OCI-LY7 (cell line): ENCODE results near the gene SASH1. TPM values are rescaled to one million over a fixed set of nuclear protein-coding genes. Genes with fewer than 3 reads are reported as not detected.

Experiments used
- BruUV-seq: library from RNA; stranded (reverse); fragments of 400-500 nt; replicated peaks from 2 replicates; lab custom pipeline; 2021; lab: Mats Ljungman, UMichigan
- CTCF ChIA-PET: fragments of 300-600 bp; sonication (Branson Sonifier 250); formaldehyde crosslinking; loops from one replicate; lab custom pipeline; 2022; ENCODE audit warnings: antibody characterized with exemption; ENCODE audit not compliant: unreplicated experiment; lab: Charles Lee
- POLR2A ChIA-PET: fragments of 300-600 bp; sonication (Branson Sonifier 250); formaldehyde crosslinking; loops from one replicate; lab custom pipeline; 2022; ENCODE audit warnings: antibody characterized with exemption; lab: Charles Lee
- DNase-seq: peaks from one replicate; pipeline ENCODE4 v3.0.0-alpha.2; 2015; ENCODE audit warnings: low spot score
- H2AFZ ChIP-seq: fragments of 200-600 bp; sonication (generic), shearing (Covaris generic); 2 replicates; pipeline ENCODE4 v1.6.1; 2014; ENCODE audit warnings: mild to moderate bottlenecking, antibody characterized with exemption, low read length, moderate library complexity
- H3K27ac ChIP-seq: fragments of 200-600 bp; sonication (generic); 2 replicates; pipeline ENCODE4 v1.5.1; 2014; ENCODE audit warnings: mixed run types, low read depth, mild to moderate bottlenecking, moderate library complexity, low read length, inconsistent platforms; ENCODE audit not compliant: poor library complexity, severe bottlenecking
- H3K36me3 ChIP-seq: fragments of 200-600 bp; sonication (generic); 2 replicates; pipeline ENCODE4 v1.6.1; 2014; ENCODE audit warnings: mild to moderate bottlenecking, antibody characterized with exemption, low read length, moderate library complexity, mixed read lengths; ENCODE audit not compliant: insufficient read depth
- H3K4me1 ChIP-seq: fragments of 200-600 bp; sonication (generic); 2 replicates; pipeline ENCODE4 v1.5.1; 2014; ENCODE audit warnings: mild to moderate bottlenecking, low read length; ENCODE audit not compliant: insufficient read depth, poor library complexity, severe bottlenecking
- H3K4me2 ChIP-seq: fragments of 200-600 bp; sonication (generic); 2 replicates; pipeline ENCODE4 v1.6.1; 2014; ENCODE audit warnings: mild to moderate bottlenecking, low read length
- H3K4me3 ChIP-seq: fragments of 200-600 bp; sonication (generic); 2 replicates; pipeline ENCODE4 v1.5.1; 2014; ENCODE audit warnings: mild to moderate bottlenecking, low read depth, low read length; ENCODE audit not compliant: poor library complexity, severe bottlenecking
- H3K79me2 ChIP-seq: fragments of 200-600 bp; sonication (generic); 2 replicates; pipeline ENCODE4 v1.6.1; 2016; ENCODE audit warnings: low read depth, mild to moderate bottlenecking, low read length, moderate library complexity, mixed read lengths; ENCODE audit not compliant: insufficient read depth
- H3K9me2 ChIP-seq: fragments of 200-600 bp; sonication (generic); 2 replicates; pipeline ENCODE4 v1.6.1; 2016; ENCODE audit warnings: mild to moderate bottlenecking, low read length, mixed read lengths; ENCODE audit not compliant: insufficient read depth
- H3K9me3 ChIP-seq: fragments of 200-600 bp; sonication (generic); 2 replicates; pipeline ENCODE4 v1.6.1; 2014; ENCODE audit warnings: mild to moderate bottlenecking, mixed run types, low read length, mixed read lengths
- H4K20me1 ChIP-seq: fragments of 200-600 bp; sonication (generic); 2 replicates; pipeline ENCODE4 v1.6.1; 2014; ENCODE audit warnings: mild to moderate bottlenecking, antibody characterized with exemption, low read length, moderate library complexity, mixed read lengths; ENCODE audit not compliant: insufficient read depth
- EZH2phosphoT487 ChIP-seq: fragments of 200-600 bp; sonication (generic); IDR thresholded peaks from 2 replicates; pipeline ENCODE4 v1.6.1; 2018; ENCODE audit warnings: low read depth, borderline replicate concordance, mild to moderate bottlenecking, mixed run types, antibody characterized with exemption, low read length, moderate library complexity, mixed read lengths
- intact Hi-C: fragments of 100-400 bp; cut with micrococcal nuclease; formaldehyde crosslinking; loops from one replicate; pipeline ENCODE4 v1.10.0; 2022; ENCODE audit not compliant: unreplicated experiment
- total RNA-seq, 2 experiments: library from RNA; depleted of rRNA in 1 of 2; stranded (reverse); fragments of >200 nt in 1 of 2; shearing (Covaris generic) in 1 of 2; gene quantifications; 2 replicates each; pipeline ENCODE4 v1.2.3, GENCODE V29; 2014 to 2022
- TF ChIP-seq, protein P1 (sequence below): fragments of 200-600 bp; sonication (generic); conservative IDR thresholded peaks from 2 replicates; pipeline ENCODE4 v1.5.1; 2014; ENCODE audit warnings: mild to moderate bottlenecking, antibody characterized with exemption, low read length, moderate library complexity, mixed read lengths

SASH1 gene
- total RNA-seq, 2 experiments from 2014 or later: not detected

DNA sequence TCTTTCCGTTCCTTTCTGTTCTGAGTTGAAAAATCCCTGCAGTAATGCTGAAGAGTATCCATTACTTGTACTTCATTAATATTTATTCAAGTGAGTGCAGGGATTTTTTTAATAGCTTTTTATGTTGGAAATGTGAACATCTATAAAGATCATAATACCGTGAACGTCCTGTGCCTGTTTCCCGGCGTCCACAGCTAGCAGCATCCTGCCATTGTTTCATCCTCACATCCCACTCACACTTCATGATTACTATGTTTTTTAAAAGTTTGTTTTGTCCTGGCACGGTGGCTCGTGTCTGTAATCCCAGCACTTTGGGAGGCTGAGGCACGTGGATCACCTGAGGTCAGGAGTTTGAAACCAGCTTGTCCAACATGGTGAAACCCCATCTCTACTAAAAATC lies 54.3 kb downstream of the SASH1 start:
- H3K79me2 ChIP-seq: no peaks in the 10 kb centered on the region
- H3K4me2 ChIP-seq: no peak overlapping the region
- no peak for DNase-seq

DNA sequence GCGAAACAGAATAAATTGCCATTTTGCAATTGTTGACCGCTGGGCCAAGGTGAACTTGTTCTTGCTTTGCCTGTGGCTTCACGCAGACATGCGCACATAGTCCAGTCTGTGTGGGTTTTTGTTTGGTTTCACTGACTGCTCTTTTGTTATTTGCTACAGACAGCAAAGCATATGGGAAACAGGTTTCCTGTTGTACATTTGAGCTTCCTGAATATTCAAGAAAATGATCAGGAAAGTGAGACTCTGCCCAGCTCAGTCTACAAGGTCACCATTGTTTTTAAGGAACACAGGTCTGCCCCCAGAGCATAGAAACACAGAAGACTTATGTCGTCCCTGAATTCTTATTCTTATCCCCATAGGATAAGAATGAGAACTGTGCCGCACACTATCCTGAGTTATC lies 55.6 kb downstream of the SASH1 start:
- no peak overlapping the region for H2AFZ ChIP-seq
- H3K4me2 ChIP-seq: no peak overlapping the region
- no peaks in the 10 kb centered on the region for H3K36me3 ChIP-seq
- intact Hi-C loops: no loop called here
- TF ChIP-seq, protein P1, sequence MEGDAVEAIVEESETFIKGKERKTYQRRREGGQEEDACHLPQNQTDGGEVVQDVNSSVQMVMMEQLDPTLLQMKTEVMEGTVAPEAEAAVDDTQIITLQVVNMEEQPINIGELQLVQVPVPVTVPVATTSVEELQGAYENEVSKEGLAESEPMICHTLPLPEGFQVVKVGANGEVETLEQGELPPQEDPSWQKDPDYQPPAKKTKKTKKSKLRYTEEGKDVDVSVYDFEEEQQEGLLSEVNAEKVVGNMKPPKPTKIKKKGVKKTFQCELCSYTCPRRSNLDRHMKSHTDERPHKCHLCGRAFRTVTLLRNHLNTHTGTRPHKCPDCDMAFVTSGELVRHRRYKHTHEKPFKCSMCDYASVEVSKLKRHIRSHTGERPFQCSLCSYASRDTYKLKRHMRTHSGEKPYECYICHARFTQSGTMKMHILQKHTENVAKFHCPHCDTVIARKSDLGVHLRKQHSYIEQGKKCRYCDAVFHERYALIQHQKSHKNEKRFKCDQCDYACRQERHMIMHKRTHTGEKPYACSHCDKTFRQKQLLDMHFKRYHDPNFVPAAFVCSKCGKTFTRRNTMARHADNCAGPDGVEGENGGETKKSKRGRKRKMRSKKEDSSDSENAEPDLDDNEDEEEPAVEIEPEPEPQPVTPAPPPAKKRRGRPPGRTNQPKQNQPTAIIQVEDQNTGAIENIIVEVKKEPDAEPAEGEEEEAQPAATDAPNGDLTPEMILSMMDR: no peak
- TF ChIP-seq EZH2phosphoT487: no peak
- H3K27ac ChIP-seq: no peak overlapping the region
- DNase-seq: no peak
- no peaks in the 10 kb centered on the region for H3K9me3 ChIP-seq
- no TSS peak for BruUV-seq
- H3K4me1 ChIP-seq: no peaks in the 10 kb centered on the region
- H3K79me2 ChIP-seq: no peaks in the 10 kb centered on the region
- H3K9me2 ChIP-seq: no peaks in the 10 kb centered on the region
- no peaks in the 10 kb centered on the region for H4K20me1 ChIP-seq
- POLR2A ChIA-PET: no interaction called here
- H3K4me3 ChIP-seq: no peak overlapping the region
- CTCF ChIA-PET: no interaction called here

More for the DNA sequence above, 54.3 kb downstream of the SASH1 start:
- no peak for TF ChIP-seq EZH2phosphoT487
- TF ChIP-seq, protein P1: no peak
- Histone ChIP-seq H3K4me1 (no peaks in the 10 kb centered on the region), H2AFZ (no peak overlapping the region), H3K36me3 (no peaks in the 10 kb centered on the region), H3K9me2 (no peaks in the 10 kb centered on the region), H3K4me3 (no peak overlapping the region), H3K27ac (no peak overlapping the region), H4K20me1 (no peaks in the 10 kb centered on the region), H3K9me3 (no peaks in the 10 kb centered on the region)
- BruUV-seq: no TSS peak
- POLR2A ChIA-PET: no interaction called here
- intact Hi-C loops: no loop called here
- CTCF ChIA-PET: no interaction called here

DNA sequence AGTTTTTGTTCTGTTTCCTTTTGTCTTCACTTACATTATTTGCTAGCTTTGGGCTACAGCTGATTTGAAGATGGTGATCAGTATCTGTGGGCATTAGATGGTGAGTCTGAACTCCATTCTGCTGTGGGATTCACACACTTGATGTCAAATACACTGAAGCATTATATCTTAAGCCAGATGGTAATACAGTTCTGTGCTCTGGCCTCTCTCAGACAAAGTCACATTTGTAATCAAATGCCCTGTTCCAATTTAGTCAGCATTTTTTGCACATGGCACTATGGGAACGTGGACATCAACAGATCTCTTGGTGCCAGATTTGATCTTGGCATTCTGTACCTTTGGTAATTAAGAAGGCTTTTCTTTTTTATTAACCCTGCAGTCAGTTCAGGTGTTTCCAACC lies 56.0 kb downstream of the SASH1 start:
- no peaks in the 10 kb centered on the region for H4K20me1 ChIP-seq
- H3K4me2 ChIP-seq: no peak overlapping the region
- no peaks in the 10 kb centered on the region for H3K4me1 ChIP-seq
- H3K79me2 ChIP-seq: no peaks in the 10 kb centered on the region
- H3K27ac ChIP-seq: no peak overlapping the region
- no peaks in the 10 kb centered on the region for H3K36me3 ChIP-seq
- no peak for DNase-seq
- no peaks in the 10 kb centered on the region for H3K9me2 ChIP-seq
- ChIA-PET POLR2A (no interaction called here), CTCF (interaction anchor here (0.6 kb wide), 1 partner anchor 16 kb away, joined by 4 read pairs; no protein-coding TSS in a partner anchor)
- H2AFZ ChIP-seq: no peak overlapping the region
- intact Hi-C loops: no loop called here
- TF ChIP-seq EZH2phosphoT487: no peak
- TF ChIP-seq, protein P1: no peak
- H3K9me3 ChIP-seq: no peaks in the 10 kb centered on the region
- H3K4me3 ChIP-seq: no peak overlapping the region
- no TSS peak for BruUV-seq
